AG10803 (cell line): ENCODE results near the gene TPSAB1.

Experiments used
- DNase-seq: peaks from one replicate; pipeline ENCODE4 v3.0.0; 2010; ENCODE audit warnings: low read depth
- H3K4me3 ChIP-seq: 2 replicates; pipeline ENCODE4 v1.5.1; 2011; ENCODE audit warnings: mild to moderate bottlenecking, low read length, control low read depth
- CTCF ChIP-seq: conservative IDR thresholded peaks from 2 replicates; pipeline ENCODE4 v1.5.1; 2011; ENCODE audit warnings: mild to moderate bottlenecking, low read length, control low read depth, inconsistent platforms

Gene TPSAB1

GRCh38 chr16:1202274-1202673 is 38.2 kb upstream of the TPSAB1 start:
- DNase-seq: no peak
- TF ChIP-seq CTCF: no peak
- H3K4me3 ChIP-seq: no peak overlapping the region

GRCh38 chr16:1204933-1205332 is 35.6 kb upstream of the TPSAB1 start:
- no peak for DNase-seq
- H3K4me3 ChIP-seq: no peak overlapping the region
- no peak for TF ChIP-seq CTCF

GRCh38 chr16:1206326-1206725 is 34.2 kb upstream of the TPSAB1 start:
- H3K4me3 ChIP-seq: no peak overlapping the region
- TF ChIP-seq CTCF: no peak
- DNase-seq: no peak

GRCh38 chr16:1206786-1207185 is 33.7 kb upstream of the TPSAB1 start:
- H3K4me3 ChIP-seq: no peak overlapping the region
- no peak for DNase-seq
- TF ChIP-seq CTCF: no peak

- TF ChIP-seq CTCF: no peak
- DNase-seq: no peak
- H3K4me3 ChIP-seq: no peak overlapping the region
Observed at GRCh38 chr16:1208239-1208830, 32.2 kb upstream of the TPSAB1 start.

GRCh38 chr16:1209081-1209480 is 31.4 kb upstream of the TPSAB1 start:
- no peak for TF ChIP-seq CTCF
- no peak overlapping the region for H3K4me3 ChIP-seq
- no peak for DNase-seq

GRCh38 chr16:1210461-1210860 is 30.0 kb upstream of the TPSAB1 start:
- no peak for DNase-seq
- no peak for TF ChIP-seq CTCF
- no peak overlapping the region for H3K4me3 ChIP-seq
